ENCODE results near the gene FALEC. TPM values are rescaled to one million over a fixed set of nuclear protein-coding genes. Genes with fewer than 3 reads are reported as not detected.

FALEC gene
- total RNA-seq, 1 experiment from 2014 or later: not detected

DNA sequence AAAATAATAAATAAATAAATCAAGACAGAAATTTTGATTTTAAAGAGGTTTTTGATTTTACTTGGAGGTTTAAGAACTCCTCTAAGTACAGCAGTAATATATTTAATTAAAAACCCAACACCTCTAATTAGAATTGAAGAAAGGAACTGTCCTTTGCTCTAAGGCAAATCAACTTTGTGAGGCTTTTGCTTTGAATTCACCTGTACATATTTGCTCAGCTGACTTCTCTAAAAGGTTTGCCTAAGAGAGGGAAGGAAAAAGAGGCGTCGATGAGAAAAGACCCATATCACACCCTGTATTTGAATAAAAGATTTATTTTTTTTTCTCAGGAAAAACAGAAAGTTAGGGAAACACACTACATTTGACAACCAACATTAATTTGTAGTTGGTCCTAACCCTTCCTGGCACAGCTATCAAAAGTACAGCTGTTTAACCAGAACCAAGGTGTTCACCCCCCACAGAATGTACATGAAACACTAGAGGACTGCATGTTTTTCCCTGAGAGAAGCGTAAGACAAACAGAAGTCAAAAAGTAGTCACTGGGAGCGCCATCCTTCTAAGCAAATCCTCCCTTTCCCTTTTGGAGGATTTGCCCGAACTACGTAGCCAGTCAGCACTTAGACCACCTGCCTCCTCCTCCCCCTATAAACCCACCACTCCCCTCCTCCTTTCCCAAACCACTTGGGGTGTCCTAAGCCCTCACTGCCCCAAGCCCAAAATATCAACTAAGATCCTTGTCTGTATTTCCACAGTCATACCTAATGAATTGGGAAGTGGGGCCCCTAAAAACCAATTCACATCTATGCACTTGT lies 58.9 kb downstream of the FALEC start:
- Mint-ChIP-seq H3K4me1 (ENCODE audit: insufficient read depth, unreplicated experiment) (peaks cover 31% of the 10 kb centered on the region), H3K4me3 (ENCODE audit: unreplicated experiment) (peak overlapping the region; percentile 99), H3K36me3 (ENCODE audit: insufficient read depth, unreplicated experiment) (peaks cover 100% of the 10 kb centered on the region), H3K27me3 (ENCODE audit: insufficient read depth, unreplicated experiment) (no peaks in the 10 kb centered on the region), H3K27ac (ENCODE audit: low read depth, unreplicated experiment) (peak overlapping the region; percentile 99), H3K9me3 (ENCODE audit: unreplicated experiment) (no peaks in the 10 kb centered on the region)
- no TSS peak for BruUV-seq (replicated peaks)
- TF ChIP-seq, protein P1, sequence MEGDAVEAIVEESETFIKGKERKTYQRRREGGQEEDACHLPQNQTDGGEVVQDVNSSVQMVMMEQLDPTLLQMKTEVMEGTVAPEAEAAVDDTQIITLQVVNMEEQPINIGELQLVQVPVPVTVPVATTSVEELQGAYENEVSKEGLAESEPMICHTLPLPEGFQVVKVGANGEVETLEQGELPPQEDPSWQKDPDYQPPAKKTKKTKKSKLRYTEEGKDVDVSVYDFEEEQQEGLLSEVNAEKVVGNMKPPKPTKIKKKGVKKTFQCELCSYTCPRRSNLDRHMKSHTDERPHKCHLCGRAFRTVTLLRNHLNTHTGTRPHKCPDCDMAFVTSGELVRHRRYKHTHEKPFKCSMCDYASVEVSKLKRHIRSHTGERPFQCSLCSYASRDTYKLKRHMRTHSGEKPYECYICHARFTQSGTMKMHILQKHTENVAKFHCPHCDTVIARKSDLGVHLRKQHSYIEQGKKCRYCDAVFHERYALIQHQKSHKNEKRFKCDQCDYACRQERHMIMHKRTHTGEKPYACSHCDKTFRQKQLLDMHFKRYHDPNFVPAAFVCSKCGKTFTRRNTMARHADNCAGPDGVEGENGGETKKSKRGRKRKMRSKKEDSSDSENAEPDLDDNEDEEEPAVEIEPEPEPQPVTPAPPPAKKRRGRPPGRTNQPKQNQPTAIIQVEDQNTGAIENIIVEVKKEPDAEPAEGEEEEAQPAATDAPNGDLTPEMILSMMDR (IDR thresholded peaks at IDR 0.05; ENCODE audit: unreplicated experiment): no peak
- peak; percentile 42 for DNase-seq (ENCODE audit: unreplicated experiment)
- ChIA-PET POLR2A (interaction anchor here (0.6 to 27.7 kb wide), 10 partner anchors 16 to 464 kb away, joined by 3 to 1801 read pairs (median 4); partner anchors contain the start of genes ADAMTSL4, ENSA, GOLPH3L and MINDY1), CTCF (interaction anchor here (0.6 to 12.7 kb wide), 9 partner anchors 8 to 318 kb away, joined by 3 to 245 read pairs (median 3); no protein-coding TSS in a partner anchor)
- intact Hi-C loops (cut with micrococcal nuclease): loop anchor here (5.0 kb wide), 1 partner anchor 123 kb away; the partner anchor contains the start of gene GOLPH3L

DNA sequence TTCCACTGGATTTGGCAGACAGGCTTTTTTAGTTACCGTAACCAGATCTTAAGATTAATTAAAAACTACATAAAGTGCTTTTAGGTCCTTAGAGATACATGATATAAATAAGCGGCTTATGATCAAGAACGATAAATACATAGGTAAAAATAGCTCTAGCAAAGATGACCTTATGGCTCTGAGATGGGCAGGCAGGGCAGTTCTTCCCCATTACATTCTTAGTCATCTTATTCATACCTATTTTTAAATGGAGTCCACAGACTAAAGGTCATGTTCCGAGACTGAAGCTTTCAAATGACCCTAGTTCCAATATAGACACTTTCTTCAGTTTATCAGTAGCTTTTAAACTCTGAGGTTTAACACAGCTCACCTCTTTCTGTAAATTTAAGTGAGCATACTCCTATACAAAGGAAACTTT lies 59.5 kb downstream of the FALEC start:
- Mint-ChIP-seq H3K4me3 (ENCODE audit: unreplicated experiment) (peak overlapping the region; percentile 99), H3K27ac (ENCODE audit: low read depth, unreplicated experiment) (peak overlapping the region; percentile 99), H3K9me3 (ENCODE audit: unreplicated experiment) (no peaks in the 10 kb centered on the region), H3K27me3 (ENCODE audit: insufficient read depth, unreplicated experiment) (no peaks in the 10 kb centered on the region), H3K4me1 (ENCODE audit: insufficient read depth, unreplicated experiment) (peaks cover 29% of the 10 kb centered on the region), H3K36me3 (ENCODE audit: insufficient read depth, unreplicated experiment) (peaks cover 99% of the 10 kb centered on the region)
- intact Hi-C loops (cut with micrococcal nuclease): loop anchor here (5.0 kb wide), 1 partner anchor 122 kb away; the partner anchor contains the start of gene GOLPH3L
- TF ChIP-seq, protein P1 (IDR thresholded peaks at IDR 0.05; ENCODE audit: unreplicated experiment): no peak
- no TSS peak for BruUV-seq (replicated peaks)
- CTCF ChIA-PET: interaction anchor here (0.7 to 12.7 kb wide), 7 partner anchors 9 to 238 kb away, joined by 3 to 245 read pairs (median 3); no protein-coding TSS in a partner anchor
- DNase-seq (ENCODE audit: unreplicated experiment): peak; percentile 27
- POLR2A ChIA-PET: interaction anchor here (0.7 to 27.7 kb wide), 10 partner anchors 16 to 688 kb away, joined by 3 to 1801 read pairs (median 12); partner anchors contain the start of genes ADAMTSL4, ENSA, GOLPH3L and MINDY1

DNA sequence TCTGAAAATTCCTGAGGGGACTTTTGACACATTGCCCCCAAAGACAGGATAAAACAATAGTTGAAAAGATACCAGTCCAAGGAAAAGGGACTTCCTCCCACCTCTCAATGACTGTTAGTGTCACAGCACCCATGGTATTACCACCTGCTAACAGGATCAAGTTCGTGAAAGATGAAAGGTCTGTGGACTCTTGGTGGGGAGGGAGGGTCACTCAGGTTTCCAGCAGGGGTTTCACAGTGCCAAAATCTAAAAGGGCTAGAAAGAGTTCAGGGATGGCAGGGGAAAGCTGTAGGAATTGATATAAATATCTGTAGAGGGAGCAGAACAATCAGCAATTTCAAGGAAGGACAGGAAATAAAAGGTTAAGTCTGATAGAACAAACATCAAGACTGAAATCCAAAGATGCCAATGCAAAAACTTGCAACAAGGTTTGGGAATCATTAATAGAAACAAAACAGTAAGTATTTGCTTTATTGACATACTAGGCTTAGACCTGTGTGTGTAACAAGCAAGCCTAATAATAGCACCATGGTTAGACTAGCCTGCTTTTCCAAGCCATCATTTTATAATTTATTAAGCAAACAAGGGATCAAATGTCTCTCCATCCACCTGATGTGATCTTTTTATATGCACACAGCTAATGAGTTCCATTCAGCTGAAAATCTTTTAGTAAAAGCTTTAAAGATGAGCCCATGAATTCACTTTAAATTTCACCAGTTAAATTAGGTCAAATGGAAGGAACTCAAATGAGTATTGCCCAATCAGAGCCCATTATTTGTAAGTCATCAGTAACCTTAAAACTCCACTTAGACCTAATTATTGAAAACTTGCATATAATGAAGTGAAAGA lies 60.2 kb downstream of the FALEC start:
- H3K27ac Mint-ChIP-seq (ENCODE audit: low read depth, unreplicated experiment): peak overlapping the region; percentile 99
- peak overlapping the region; percentile 99 for H3K4me3 Mint-ChIP-seq (ENCODE audit: unreplicated experiment)
- no peaks in the 10 kb centered on the region for H3K9me3 Mint-ChIP-seq (ENCODE audit: unreplicated experiment)
- peaks cover 30% of the 10 kb centered on the region for H3K4me1 Mint-ChIP-seq (ENCODE audit: insufficient read depth, unreplicated experiment)
- H3K36me3 Mint-ChIP-seq (ENCODE audit: insufficient read depth, unreplicated experiment): peaks cover 92% of the 10 kb centered on the region
- ChIA-PET CTCF (interaction anchor here (0.6 to 12.7 kb wide), 8 partner anchors 14 to 352 kb away, joined by 3 to 245 read pairs (median 3); no protein-coding TSS in a partner anchor), POLR2A (interaction anchor here (0.7 to 27.7 kb wide), 15 partner anchors 17 to 1460 kb away, joined by 3 to 1801 read pairs (median 5); partner anchors contain the start of genes ADAMTSL4, ENSA, GOLPH3L and MINDY1)
- intact Hi-C loops (cut with micrococcal nuclease): loop anchor here (5.0 kb wide), 1 partner anchor 122 kb away; the partner anchor contains the start of gene GOLPH3L
- TF ChIP-seq, protein P1 (IDR thresholded peaks at IDR 0.05; ENCODE audit: unreplicated experiment): no peak
- DNase-seq (ENCODE audit: unreplicated experiment): peak; percentile 38
- BruUV-seq (replicated peaks): no TSS peak
- no peaks in the 10 kb centered on the region for H3K27me3 Mint-ChIP-seq (ENCODE audit: insufficient read depth, unreplicated experiment)
